Activated naive CD4-positive, alpha-beta T cell treated with anti-CD3 and anti-CD28 coated beads for 36 hours (primary cell): ENCODE data around the gene OPN1MW3. TPM values are rescaled to one million over a fixed set of nuclear protein-coding genes. Genes with fewer than 3 reads are reported as not detected.
"Not testable (repeated sequence)": the region's sequence is repeated elsewhere in the genome, so short reads cannot be mapped to it uniquely, and the experiment has no call there.

Source experiments
- CTCF ChIA-PET: fragments of 350-600 bp; sonication (Branson Sonifier 250); formaldehyde crosslinking; loops from one replicate; lab custom pipeline; 2021; ENCODE audit warnings: antibody characterized with exemption; lab: Charles Lee
- DNase-seq: peaks from one replicate; pipeline ENCODE4 v3.0.0-alpha.2; 2020
- H3K27ac Mint-ChIP-seq: one replicate; pipeline ENCODE4 v1.8.0; 2021; ENCODE audit warnings: mild to moderate bottlenecking, mixed read lengths
- H3K27me3 Mint-ChIP-seq: one replicate; pipeline ENCODE4 v1.8.0; 2021; ENCODE audit warnings: low read depth, mixed read lengths
- H3K36me3 Mint-ChIP-seq: one replicate; pipeline ENCODE4 v1.8.0; 2021; ENCODE audit warnings: low read depth, mixed read lengths
- H3K4me1 Mint-ChIP-seq: one replicate; pipeline ENCODE4 v1.8.0; 2021; ENCODE audit warnings: low read depth, mixed read lengths
- H3K4me3 Mint-ChIP-seq: one replicate; pipeline ENCODE4 v1.8.0; 2021; ENCODE audit warnings: mild to moderate bottlenecking, moderate library complexity, mixed read lengths
- H3K9me3 Mint-ChIP-seq: one replicate; pipeline ENCODE4 v1.8.0; 2021; ENCODE audit warnings: mixed read lengths
- intact Hi-C: fragments of 100-400 bp; cut with micrococcal nuclease; formaldehyde crosslinking; loops from one replicate; pipeline ENCODE4 v1.15.1; 2023
- total RNA-seq, 2 experiments: library from RNA; stranded (reverse); gene quantifications; one replicate each; pipeline ENCODE4 v1.2.3, GENCODE V29; 2021

OPN1MW3 gene
- total RNA-seq, 2 experiments from 2014 or later: not detected

GRCh38 chrX:154248076-154248475 is 9.3 kb upstream of the OPN1MW3 start:
- CTCF ChIA-PET, H3K36me3 Mint-ChIP-seq, H3K27ac Mint-ChIP-seq, intact Hi-C loops, H3K4me3 Mint-ChIP-seq, DNase-seq, H3K4me1 Mint-ChIP-seq, H3K27me3 Mint-ChIP-seq, H3K9me3 Mint-ChIP-seq: not testable (repeated sequence)

DNA sequence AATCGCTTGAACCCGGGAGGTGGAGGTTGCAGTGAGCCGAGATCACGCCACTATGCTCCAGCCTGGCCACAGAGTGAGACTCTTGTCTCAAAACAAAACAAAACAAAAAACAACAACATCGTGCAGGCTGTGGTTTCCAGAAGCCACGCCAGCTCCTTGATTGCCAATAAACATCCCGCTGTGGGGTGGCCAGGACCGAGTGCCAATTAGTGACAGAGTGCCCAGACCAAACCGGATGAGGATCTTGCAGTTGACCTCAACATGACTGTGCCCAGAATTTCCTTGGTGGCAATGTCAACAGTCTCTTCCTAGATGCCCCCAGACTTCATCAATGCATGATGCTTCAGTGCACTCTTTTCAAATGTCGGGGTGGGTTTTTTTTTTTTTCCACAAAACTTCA is 1.3 kb downstream of the OPN1MW3 start:
- H3K9me3 Mint-ChIP-seq, intact Hi-C loops, H3K27ac Mint-ChIP-seq, H3K4me3 Mint-ChIP-seq, H3K36me3 Mint-ChIP-seq, DNase-seq, H3K27me3 Mint-ChIP-seq, H3K4me1 Mint-ChIP-seq, CTCF ChIA-PET: not testable (repeated sequence)

- H3K27me3 Mint-ChIP-seq, H3K4me3 Mint-ChIP-seq, CTCF ChIA-PET, H3K27ac Mint-ChIP-seq, intact Hi-C loops, H3K9me3 Mint-ChIP-seq, H3K4me1 Mint-ChIP-seq, H3K36me3 Mint-ChIP-seq, DNase-seq: not testable (repeated sequence)
Observed at GRCh38 chrX:154263072-154263471, 5.7 kb downstream of the OPN1MW3 start.

DNA sequence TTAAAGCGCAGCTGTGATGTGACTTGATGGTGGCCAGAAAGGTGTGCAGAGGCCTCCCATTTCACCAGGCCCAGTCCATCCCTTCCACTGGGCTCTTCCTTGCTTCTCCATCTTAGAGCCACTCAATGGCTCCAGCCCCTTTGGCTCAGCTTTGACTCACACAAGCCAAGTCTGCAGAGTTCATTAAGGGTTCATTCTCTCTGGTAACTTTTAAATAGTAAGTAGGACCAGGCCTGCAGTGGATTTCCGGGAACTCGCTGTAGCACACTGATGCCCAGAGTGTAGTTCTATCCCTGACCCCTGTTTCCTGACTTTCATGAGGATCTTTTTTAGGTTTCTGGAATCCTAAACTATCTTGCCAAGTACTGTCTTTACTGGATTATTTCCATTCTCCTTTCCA is 11.9 kb downstream of the OPN1MW3 start:
- H3K4me1 Mint-ChIP-seq, DNase-seq, H3K36me3 Mint-ChIP-seq, H3K4me3 Mint-ChIP-seq, H3K9me3 Mint-ChIP-seq, CTCF ChIA-PET, H3K27me3 Mint-ChIP-seq, H3K27ac Mint-ChIP-seq, intact Hi-C loops: not testable (repeated sequence)

GRCh38 chrX:154284489-154285338 is 27.3 kb downstream of the OPN1MW3 start:
- H3K27ac Mint-ChIP-seq, H3K27me3 Mint-ChIP-seq, H3K4me1 Mint-ChIP-seq, intact Hi-C loops, DNase-seq, H3K4me3 Mint-ChIP-seq, H3K9me3 Mint-ChIP-seq, CTCF ChIA-PET, H3K36me3 Mint-ChIP-seq: not testable (repeated sequence)

GRCh38 chrX:154286406-154286805 is 29.0 kb downstream of the OPN1MW3 start:
- H3K27ac Mint-ChIP-seq, H3K4me1 Mint-ChIP-seq, H3K4me3 Mint-ChIP-seq, H3K27me3 Mint-ChIP-seq, H3K9me3 Mint-ChIP-seq, DNase-seq, intact Hi-C loops, CTCF ChIA-PET, H3K36me3 Mint-ChIP-seq: not testable (repeated sequence)

DNA sequence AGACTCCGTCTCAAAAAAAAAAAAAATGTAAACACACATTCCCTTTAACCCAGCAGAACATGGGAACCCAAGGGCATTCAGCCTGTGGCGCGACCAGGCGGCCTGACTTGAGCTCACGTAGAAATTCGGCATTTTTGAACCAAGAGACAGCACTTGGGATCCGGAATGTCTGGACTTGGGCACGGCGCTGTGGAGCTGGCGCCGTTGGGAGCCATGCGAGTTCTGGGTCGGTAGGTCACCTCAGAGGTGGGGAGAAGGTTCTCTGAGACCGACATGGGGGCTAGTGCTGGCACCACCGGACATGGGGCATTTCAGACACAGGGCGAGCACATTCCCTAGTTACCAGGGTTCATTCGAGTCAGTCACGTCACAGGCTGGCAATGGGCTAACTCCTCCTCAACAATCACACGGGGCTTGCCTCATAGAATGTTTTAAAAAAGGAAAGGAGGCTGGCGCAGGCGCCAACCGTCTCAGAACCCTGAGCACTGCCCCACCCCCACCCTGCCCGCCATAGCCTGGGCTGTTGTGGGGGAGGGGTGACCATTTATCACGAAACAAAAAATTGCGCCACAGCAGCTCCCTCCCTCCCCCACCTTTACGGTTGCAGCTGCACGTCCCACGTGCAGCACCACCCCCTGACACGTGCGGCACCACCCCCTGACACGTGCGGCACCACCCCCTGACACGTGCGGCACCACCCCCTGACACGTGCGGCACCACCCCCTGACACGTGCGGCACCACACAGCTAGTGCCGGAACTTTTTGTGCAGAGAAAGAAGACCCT is 37.6 kb downstream of the OPN1MW3 start, which contains the start of gene TEX28:
Gene TEX28, minus strand, starts transcription at position 334 of the 784 bp plus-strand sequence. CDS start 3,007 bp downstream, outside the sequence.
- intact Hi-C loops: no loop called here
- Mint-ChIP-seq H3K4me3 (no peak within 1 kb of the TSS), H3K9me3 (no peaks in the 10 kb centered on the region), H3K27me3 (no peaks in the 10 kb centered on the region), H3K36me3 (no peaks in the 10 kb centered on the region), H3K4me1 (no peaks in the 10 kb centered on the region), H3K27ac (no peak within 1 kb of the TSS)
- DNase-seq: no peak
- CTCF ChIA-PET: no interaction called here

- CTCF ChIA-PET: no interaction called here
- no peak within 1 kb of the TSS for H3K4me3 Mint-ChIP-seq
Observed at GRCh38 chrX:154295664-154296310, 38.4 kb downstream of the OPN1MW3 start, which contains the start of gene TKTL1. TKTL1 (plus strand) TSS chrX:154295795; CDS start chrX:154295860, 65 bp downstream.

GRCh38 chrX:154296731-154297130 is 39.3 kb downstream of the OPN1MW3 start:
- Mint-ChIP-seq H3K4me1 (no peaks in the 10 kb centered on the region), H3K27ac (no peak overlapping the region), H3K4me3 (no peak overlapping the region), H3K36me3 (no peaks in the 10 kb centered on the region), H3K27me3 (no peaks in the 10 kb centered on the region), H3K9me3 (no peaks in the 10 kb centered on the region)
- CTCF ChIA-PET: interaction anchor here (0.6 kb wide), 1 partner anchor 18 kb away, joined by 3 read pairs; no protein-coding TSS in a partner anchor
- intact Hi-C loops: no loop called here
- no peak for DNase-seq

More at GRCh38 chrX:154295664-154296310, 38.4 kb downstream of the OPN1MW3 start, which contains the start of gene TKTL1:
- Mint-ChIP-seq H3K4me1 (no peaks in the 10 kb centered on the region), H3K27ac (no peak within 1 kb of the TSS), H3K36me3 (no peaks in the 10 kb centered on the region), H3K27me3 (no peaks in the 10 kb centered on the region), H3K9me3 (no peaks in the 10 kb centered on the region)
- DNase-seq: no peak
- intact Hi-C loops: no loop called here

DNA sequence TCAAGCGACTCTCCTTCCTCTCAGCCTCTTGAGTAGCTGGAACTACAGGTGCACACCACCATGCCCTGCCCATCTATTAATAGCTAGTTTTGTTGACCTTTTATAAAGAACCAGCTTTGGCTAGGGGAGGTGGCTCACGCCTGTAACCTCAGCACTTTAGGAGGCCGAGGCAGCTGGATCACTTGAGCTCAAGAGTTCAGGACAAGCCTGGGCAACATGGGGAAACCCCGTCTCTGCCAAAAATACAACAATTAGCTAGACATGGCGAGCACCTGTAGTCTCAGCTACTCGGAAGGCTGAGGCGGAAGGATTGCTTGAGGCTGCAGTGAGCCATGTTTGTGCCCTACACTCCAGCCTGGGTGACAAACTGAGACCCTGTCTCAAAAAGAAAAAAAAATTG is 40.9 kb downstream of the OPN1MW3 start:
- intact Hi-C loops: no loop called here
- CTCF ChIA-PET: no interaction called here
- H3K27ac Mint-ChIP-seq: no peak overlapping the region
- H3K9me3 Mint-ChIP-seq: no peaks in the 10 kb centered on the region
- no peak overlapping the region for H3K4me3 Mint-ChIP-seq
- H3K27me3 Mint-ChIP-seq: no peaks in the 10 kb centered on the region
- no peak for DNase-seq
- H3K4me1 Mint-ChIP-seq: no peaks in the 10 kb centered on the region
- no peaks in the 10 kb centered on the region for H3K36me3 Mint-ChIP-seq

- Mint-ChIP-seq H3K27me3 (no peaks in the 10 kb centered on the region), H3K36me3 (no peaks in the 10 kb centered on the region), H3K4me3 (no peak overlapping the region), H3K4me1 (no peaks in the 10 kb centered on the region), H3K9me3 (no peaks in the 10 kb centered on the region), H3K27ac (no peak overlapping the region)
- no peak for DNase-seq
- CTCF ChIA-PET: no interaction called here
- intact Hi-C loops: no loop called here
Observed at GRCh38 chrX:154300816-154301215, 43.4 kb downstream of the OPN1MW3 start.

GRCh38 chrX:154302998-154303397 is 45.6 kb downstream of the OPN1MW3 start:
- H3K27ac Mint-ChIP-seq, H3K4me1 Mint-ChIP-seq, DNase-seq, H3K27me3 Mint-ChIP-seq, intact Hi-C loops, H3K36me3 Mint-ChIP-seq, H3K9me3 Mint-ChIP-seq, H3K4me3 Mint-ChIP-seq, CTCF ChIA-PET: not testable (repeated sequence)
